ENCODE measurements around the gene VIT.

VIT gene

DNA sequence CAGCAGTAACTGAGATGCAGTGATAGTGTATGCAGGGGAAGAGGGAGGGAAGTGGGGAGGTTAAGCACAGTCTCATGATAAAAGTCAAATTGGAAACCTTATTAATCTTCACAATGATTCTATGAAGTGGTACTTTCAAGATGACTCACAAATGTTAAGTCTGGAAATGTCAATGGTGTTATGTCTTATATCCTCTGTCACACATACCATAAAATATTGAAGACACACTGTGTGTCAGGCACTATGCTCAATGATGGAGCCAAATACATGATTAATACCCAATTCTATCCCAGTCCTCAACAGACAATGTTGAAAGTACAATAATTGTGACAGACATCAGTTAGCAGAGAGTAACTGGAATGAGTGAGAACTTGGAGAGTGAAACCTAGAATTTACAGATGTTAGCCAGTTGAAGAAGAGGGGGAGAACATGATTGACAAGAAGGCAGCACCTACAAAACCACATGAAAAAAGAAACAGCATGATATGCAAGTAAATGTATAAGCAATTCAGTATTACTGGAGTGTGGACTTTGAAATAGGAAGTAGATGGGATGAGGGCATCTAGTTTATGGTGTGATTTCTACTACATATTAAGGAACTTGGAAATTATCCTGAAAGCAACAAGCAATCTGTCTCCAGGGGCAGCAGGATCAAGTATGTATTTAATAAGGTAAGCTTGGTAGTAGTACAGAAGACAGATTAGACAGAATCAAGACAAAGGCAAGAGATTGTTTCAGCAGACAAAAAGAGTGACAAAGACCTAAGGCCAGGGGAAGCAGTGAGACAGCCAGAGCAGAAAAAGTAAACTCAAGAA lies 162.3 kb downstream of the VIT start:
- TF ChIP-seq, protein P1, sequence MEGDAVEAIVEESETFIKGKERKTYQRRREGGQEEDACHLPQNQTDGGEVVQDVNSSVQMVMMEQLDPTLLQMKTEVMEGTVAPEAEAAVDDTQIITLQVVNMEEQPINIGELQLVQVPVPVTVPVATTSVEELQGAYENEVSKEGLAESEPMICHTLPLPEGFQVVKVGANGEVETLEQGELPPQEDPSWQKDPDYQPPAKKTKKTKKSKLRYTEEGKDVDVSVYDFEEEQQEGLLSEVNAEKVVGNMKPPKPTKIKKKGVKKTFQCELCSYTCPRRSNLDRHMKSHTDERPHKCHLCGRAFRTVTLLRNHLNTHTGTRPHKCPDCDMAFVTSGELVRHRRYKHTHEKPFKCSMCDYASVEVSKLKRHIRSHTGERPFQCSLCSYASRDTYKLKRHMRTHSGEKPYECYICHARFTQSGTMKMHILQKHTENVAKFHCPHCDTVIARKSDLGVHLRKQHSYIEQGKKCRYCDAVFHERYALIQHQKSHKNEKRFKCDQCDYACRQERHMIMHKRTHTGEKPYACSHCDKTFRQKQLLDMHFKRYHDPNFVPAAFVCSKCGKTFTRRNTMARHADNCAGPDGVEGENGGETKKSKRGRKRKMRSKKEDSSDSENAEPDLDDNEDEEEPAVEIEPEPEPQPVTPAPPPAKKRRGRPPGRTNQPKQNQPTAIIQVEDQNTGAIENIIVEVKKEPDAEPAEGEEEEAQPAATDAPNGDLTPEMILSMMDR (IDR thresholded peaks at IDR 0.05; ENCODE audit: insufficient read depth, low read depth, low read length, missing control alignments), result no peak
- no peak overlapping the region for H3K4me3 ChIP-seq (ENCODE audit: low read length)
- DNase-seq (ENCODE audit: low read depth), result no peak

DNA sequence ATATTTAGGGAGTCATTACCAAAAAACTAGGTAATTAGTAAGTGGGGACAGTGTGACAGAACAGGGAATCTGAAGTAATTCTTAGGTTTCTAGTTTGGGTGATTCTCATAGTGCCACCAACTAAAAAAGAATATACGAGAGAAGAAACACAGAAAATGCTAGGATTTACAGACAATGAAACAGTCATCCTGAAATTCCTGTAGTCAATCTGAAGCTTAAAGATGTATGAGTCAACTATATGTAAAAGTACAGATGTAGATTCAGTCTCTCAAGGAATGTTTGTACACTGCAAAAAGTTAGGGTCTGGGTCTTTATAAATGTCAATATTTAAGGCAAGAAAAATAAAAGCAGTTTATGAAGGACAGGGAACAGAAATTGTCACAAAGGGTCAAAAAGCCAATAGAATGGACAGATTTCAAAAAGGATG lies 162.9 kb downstream of the VIT start:
- TF ChIP-seq, protein P1 (IDR thresholded peaks at IDR 0.05; ENCODE audit: insufficient read depth, low read depth, low read length, missing control alignments), result no peak
- DNase-seq (ENCODE audit: low read depth), result no peak
- no peak overlapping the region for H3K4me3 ChIP-seq (ENCODE audit: low read length)

DNA sequence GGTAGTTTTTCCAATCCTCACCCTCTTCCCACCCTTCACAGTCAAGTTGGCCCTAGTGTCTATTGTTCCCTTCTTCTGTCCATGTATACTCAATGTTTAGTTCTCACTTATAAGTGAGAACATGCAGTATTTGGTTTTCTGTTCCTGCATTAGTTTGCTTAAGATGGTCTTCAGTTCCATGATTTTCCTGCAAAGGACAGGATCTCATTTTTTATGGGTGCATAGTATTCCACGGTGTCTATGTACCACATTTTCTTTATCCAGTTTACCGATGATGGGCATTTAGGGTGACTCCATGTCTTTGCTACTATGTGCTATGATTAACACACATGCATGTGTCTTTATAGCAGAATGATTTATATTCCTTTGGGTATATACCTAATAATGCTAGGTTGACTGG lies 165.4 kb downstream of the VIT start:
- DNase-seq (ENCODE audit: low read depth), result no peak
- TF ChIP-seq, protein P1 (IDR thresholded peaks at IDR 0.05; ENCODE audit: insufficient read depth, low read depth, low read length, missing control alignments), result no peak
- no peak overlapping the region for H3K4me3 ChIP-seq (ENCODE audit: low read length)

Measured in epithelial cell of esophagus (primary cell).